Measurements from ENCODE around the gene ORC3. TPM values are rescaled to one million over a fixed set of nuclear protein-coding genes. Genes with fewer than 3 reads are reported as not detected.

Gene ORC3
- total RNA-seq, 1 donor from 2014 or later = 20.5 TPM

DNA sequence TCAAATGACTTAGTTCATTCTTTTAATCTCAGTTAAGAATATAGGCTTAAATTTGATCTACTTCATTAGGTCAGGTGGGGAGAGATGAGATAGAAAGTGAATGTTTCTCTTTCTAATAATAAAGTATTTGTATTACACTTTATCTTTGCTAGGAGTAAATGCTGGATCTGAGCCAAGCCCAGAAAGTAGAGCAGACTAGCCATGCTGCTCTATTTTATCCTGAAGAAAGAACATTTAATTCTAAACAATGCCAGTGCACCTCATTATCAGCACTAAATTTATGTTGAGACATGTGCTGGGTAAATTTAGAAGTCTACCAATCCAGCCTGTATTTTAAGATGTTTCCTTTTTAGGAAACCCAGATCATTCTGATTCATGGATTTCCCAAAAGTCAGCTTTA is 68.6 kb downstream of the ORC3 start:
- H3K4me3 ChIP-seq = no peak overlapping the region
- TF ChIP-seq, protein P1, sequence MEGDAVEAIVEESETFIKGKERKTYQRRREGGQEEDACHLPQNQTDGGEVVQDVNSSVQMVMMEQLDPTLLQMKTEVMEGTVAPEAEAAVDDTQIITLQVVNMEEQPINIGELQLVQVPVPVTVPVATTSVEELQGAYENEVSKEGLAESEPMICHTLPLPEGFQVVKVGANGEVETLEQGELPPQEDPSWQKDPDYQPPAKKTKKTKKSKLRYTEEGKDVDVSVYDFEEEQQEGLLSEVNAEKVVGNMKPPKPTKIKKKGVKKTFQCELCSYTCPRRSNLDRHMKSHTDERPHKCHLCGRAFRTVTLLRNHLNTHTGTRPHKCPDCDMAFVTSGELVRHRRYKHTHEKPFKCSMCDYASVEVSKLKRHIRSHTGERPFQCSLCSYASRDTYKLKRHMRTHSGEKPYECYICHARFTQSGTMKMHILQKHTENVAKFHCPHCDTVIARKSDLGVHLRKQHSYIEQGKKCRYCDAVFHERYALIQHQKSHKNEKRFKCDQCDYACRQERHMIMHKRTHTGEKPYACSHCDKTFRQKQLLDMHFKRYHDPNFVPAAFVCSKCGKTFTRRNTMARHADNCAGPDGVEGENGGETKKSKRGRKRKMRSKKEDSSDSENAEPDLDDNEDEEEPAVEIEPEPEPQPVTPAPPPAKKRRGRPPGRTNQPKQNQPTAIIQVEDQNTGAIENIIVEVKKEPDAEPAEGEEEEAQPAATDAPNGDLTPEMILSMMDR (IDR thresholded peaks at IDR 0.05; ENCODE audit: borderline replicate concordance) = no peak
- no peaks in the 10 kb centered on the region for H3K27me3 ChIP-seq (ENCODE audit: low read depth)
- peaks cover 49% of the 10 kb centered on the region for H3K4me1 ChIP-seq
- H3K36me3 ChIP-seq = peaks cover 28% of the 10 kb centered on the region
- no peak for DNase-seq
- no peaks in the 10 kb centered on the region for H3K9me3 ChIP-seq (replicated peaks)
- intact Hi-C loops (cut with micrococcal nuclease) = no loop called here
- peak overlapping the region; percentile 57 for H3K27ac ChIP-seq (replicated peaks)

DNA sequence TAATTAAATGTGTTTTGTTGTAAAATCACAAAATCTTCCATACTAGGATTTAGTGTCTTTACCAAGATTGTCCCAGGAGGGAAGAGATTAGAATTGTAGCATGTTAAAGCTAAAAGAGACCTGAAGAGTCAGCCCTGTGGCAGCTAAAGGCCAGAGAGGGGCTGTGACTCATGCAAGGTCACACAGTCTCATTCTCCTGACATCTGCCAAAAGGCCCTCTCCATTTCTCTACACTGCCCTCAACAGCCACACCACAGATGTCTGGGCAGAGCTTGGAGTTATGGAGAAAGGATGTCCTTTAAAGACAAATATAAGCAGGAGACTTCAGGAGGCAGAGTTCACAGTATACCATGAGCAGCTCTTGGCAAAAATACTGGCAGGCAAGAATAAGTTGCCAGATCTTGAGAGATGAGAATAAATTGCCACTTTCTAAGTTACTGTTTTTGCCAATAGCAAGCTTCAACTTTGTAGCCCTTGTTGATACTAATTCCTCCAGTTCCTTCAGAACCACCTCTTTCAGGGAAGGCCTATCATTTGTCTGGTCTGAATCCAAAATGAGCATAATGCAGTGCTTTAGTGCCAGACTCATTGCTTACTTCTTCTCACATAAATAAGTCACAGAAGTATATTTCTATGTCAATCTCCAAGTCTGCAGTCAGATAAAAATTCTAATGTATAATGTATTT is 70.4 kb downstream of the ORC3 start:
- intact Hi-C loops (cut with micrococcal nuclease) = no loop called here

DNA sequence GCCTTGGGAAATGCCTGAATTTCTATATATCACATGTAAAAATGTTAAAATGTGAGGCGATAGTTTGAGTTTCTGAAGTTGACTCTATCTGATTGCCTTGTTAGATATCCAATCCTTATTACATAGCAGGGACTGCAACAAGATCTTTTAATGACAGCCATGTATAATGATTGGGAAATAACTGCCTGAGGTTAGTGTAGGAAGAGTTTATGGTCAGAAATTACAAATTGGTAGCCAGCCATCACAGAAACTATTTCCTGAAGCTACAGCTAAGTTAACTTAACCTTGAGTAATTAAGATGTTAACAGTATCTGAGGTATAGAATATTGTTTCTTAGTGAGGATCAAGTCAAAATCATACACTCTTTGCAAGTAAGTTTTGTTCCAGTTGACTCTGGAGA is 71.1 kb downstream of the ORC3 start:
- TF ChIP-seq, protein P1 (IDR thresholded peaks at IDR 0.05; ENCODE audit: borderline replicate concordance) = no peak
- no peak overlapping the region for H3K4me3 ChIP-seq
- intact Hi-C loops (cut with micrococcal nuclease) = no loop called here
- peaks cover 49% of the 10 kb centered on the region for H3K4me1 ChIP-seq
- peaks cover 29% of the 10 kb centered on the region for H3K36me3 ChIP-seq
- DNase-seq = no peak
- no peaks in the 10 kb centered on the region for H3K9me3 ChIP-seq (replicated peaks)
- H3K27ac ChIP-seq (replicated peaks) = peak overlapping the region; percentile 57
- H3K27me3 ChIP-seq (ENCODE audit: low read depth) = no peaks in the 10 kb centered on the region

More for the DNA sequence above, 70.4 kb downstream of the ORC3 start:
- Histone ChIP-seq H3K27ac (replicated peaks) (peak overlapping the region; percentile 57), H3K27me3 (ENCODE audit: low read depth) (no peaks in the 10 kb centered on the region), H3K36me3 (peaks cover 30% of the 10 kb centered on the region), H3K4me3 (no peak overlapping the region), H3K4me1 (peaks cover 49% of the 10 kb centered on the region), H3K9me3 (replicated peaks) (no peaks in the 10 kb centered on the region)
- TF ChIP-seq, protein P1 (IDR thresholded peaks at IDR 0.05; ENCODE audit: borderline replicate concordance) = no peak
- DNase-seq = no peak

DNA sequence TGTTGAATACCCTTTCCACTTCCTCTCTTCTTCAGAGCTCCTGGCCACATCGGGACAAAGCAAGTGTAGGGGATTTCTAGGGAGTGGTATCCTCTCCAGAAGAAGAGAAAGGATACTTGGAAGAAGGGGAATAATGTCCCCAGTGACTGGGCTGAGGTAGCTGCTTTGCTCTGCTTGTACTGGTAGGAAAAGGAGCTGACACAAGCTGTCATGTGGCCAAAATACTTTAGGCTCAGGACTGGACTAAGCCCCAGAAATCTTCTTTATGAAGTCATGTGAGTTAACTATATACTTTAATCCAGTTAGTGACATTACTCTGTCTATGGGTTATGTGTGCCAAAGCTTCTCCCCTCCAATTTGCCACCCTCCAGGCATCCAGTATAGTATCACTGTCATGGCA is 71.6 kb downstream of the ORC3 start:
- TF ChIP-seq, protein P1 (IDR thresholded peaks at IDR 0.05; ENCODE audit: borderline replicate concordance) = no peak
- H3K27ac ChIP-seq (replicated peaks) = peak overlapping the region; percentile 57
- no peaks in the 10 kb centered on the region for H3K27me3 ChIP-seq (ENCODE audit: low read depth)
- DNase-seq = no peak
- intact Hi-C loops (cut with micrococcal nuclease) = no loop called here
- H3K4me1 ChIP-seq = peaks cover 49% of the 10 kb centered on the region
- peaks cover 25% of the 10 kb centered on the region for H3K36me3 ChIP-seq
- H3K4me3 ChIP-seq = no peak overlapping the region
- no peaks in the 10 kb centered on the region for H3K9me3 ChIP-seq (replicated peaks)

DNA sequence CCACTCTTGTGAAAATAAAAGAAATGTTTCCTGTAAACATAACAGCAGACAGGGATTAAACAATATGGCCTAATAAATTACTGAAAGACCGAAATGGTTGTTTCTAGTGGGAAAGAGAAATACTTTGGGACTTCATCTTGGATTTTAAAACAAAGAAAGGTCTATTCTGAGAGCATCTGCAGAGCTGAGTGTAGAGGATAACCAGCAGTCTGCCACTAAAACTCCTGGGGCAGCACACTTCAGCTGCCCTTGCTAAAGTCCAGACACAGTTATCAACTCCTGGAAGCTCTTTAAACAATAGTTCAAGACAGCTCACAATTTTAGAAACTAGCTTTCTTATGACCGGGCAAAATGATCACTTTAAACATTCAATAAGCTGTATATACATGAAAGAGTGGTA is 73.5 kb downstream of the ORC3 start:
- Histone ChIP-seq H3K4me1 (peaks cover 35% of the 10 kb centered on the region), H3K9me3 (replicated peaks) (no peaks in the 10 kb centered on the region), H3K27me3 (ENCODE audit: low read depth) (no peaks in the 10 kb centered on the region), H3K36me3 (peaks cover 33% of the 10 kb centered on the region), H3K4me3 (no peak overlapping the region), H3K27ac (replicated peaks) (peak overlapping the region; percentile 53)
- DNase-seq = no peak
- intact Hi-C loops (cut with micrococcal nuclease) = no loop called here
- TF ChIP-seq, protein P1 (IDR thresholded peaks at IDR 0.05; ENCODE audit: borderline replicate concordance) = no peak
